Measurements from ENCODE around the gene ZBTB7C.

ZBTB7C gene

GRCh38 chr18:48455555-48456478 is 46.6 kb upstream of the ZBTB7C start (continued):
- TF ChIP-seq KLF17 (tag by site-specific recombination; IDR thresholded peaks at IDR 0.05) (peak; percentile 17; the same call in 1 of the 2 replicates), KLF16 (tag by site-specific recombination; IDR thresholded peaks at IDR 0.05) (no peak), ZNF26 (tag by site-specific recombination; IDR thresholded peaks at IDR 0.05) (no peak), ZNF138 (tag by site-specific recombination; IDR thresholded peaks at IDR 0.05; ENCODE audit: borderline replicate concordance) (no peak), ZNF114 (tag by site-specific recombination; IDR thresholded peaks at IDR 0.05) (no peak), SP3 (tag by site-specific recombination; IDR thresholded peaks at IDR 0.05) (no peak), ZEB2 (tag by site-specific recombination; IDR thresholded peaks at IDR 0.05) (no peak), ZNF501 (tag by site-specific recombination; IDR thresholded peaks at IDR 0.05) (no peak), ZNF792 (tag by site-specific recombination; IDR thresholded peaks at IDR 0.05) (no peak), ZNF585B (tag by site-specific recombination; IDR thresholded peaks at IDR 0.05) (no peak), ZNF341 (tag by site-specific recombination; IDR thresholded peaks at IDR 0.05; ENCODE audit: low read depth) (no peak), SCRT2 (tag by site-specific recombination; IDR thresholded peaks at IDR 0.05) (peak; percentile 53; the same call in 1 of the 2 replicates), EGR2 (tag by site-specific recombination; IDR thresholded peaks at IDR 0.05; ENCODE audit: low read depth) (peak; percentile 68), KLF1 (tag by site-specific recombination; IDR thresholded peaks at IDR 0.05) (no peak), ZNF416 (tag by site-specific recombination; IDR thresholded peaks at IDR 0.05) (no peak), ZNF513 (tag by site-specific recombination; IDR thresholded peaks at IDR 0.05) (no peak), RBAK (tag by site-specific recombination; IDR thresholded peaks at IDR 0.05) (no peak), ZFHX2 (tag by site-specific recombination; conservative IDR thresholded peaks at IDR 0.05) (peak; percentile 81), ZNF248 (tag by site-specific recombination; IDR thresholded peaks at IDR 0.05) (no peak), IKZF3 (tag by site-specific recombination; IDR thresholded peaks at IDR 0.05) (no peak), ZNF148 (tag by site-specific recombination; IDR thresholded peaks at IDR 0.05; ENCODE audit: borderline replicate concordance) (no peak)
